Measurements from ENCODE around the gene MPL.

The MPL gene

GRCh38 chr1:43337588-43337987 is at the start of gene MPL:
MPL (plus strand) TSS chr1:43337818; CDS start chr1:43337849, 31 bp downstream.
- DNase-seq, result no peak

GRCh38 chr1:43288058-43288784 is 49.4 kb upstream of the MPL start:
- no peak for DNase-seq

- DNase-seq, result no peak
Observed at GRCh38 chr1:43288785-43289706, 48.6 kb upstream of the MPL start.

- DNase-seq, result no peak
Observed at GRCh38 chr1:43292216-43292615, 45.4 kb upstream of the MPL start.

GRCh38 chr1:43292679-43293078 is 44.9 kb upstream of the MPL start:
- no peak for DNase-seq

GRCh38 chr1:43293176-43293575 is 44.4 kb upstream of the MPL start:
- no peak for DNase-seq

- no peak for DNase-seq
Observed at GRCh38 chr1:43293896-43294760, 43.5 kb upstream of the MPL start.

- no peak for DNase-seq
Observed at GRCh38 chr1:43294761-43295160, 42.9 kb upstream of the MPL start.

- DNase-seq, result no peak
Observed at GRCh38 chr1:43296207-43296606, 41.4 kb upstream of the MPL start.

GRCh38 chr1:43298055-43298454 is 39.6 kb upstream of the MPL start:
- DNase-seq, result no peak

GRCh38 chr1:43299101-43299500 is 38.5 kb upstream of the MPL start:
- DNase-seq, result no peak

- no peak for DNase-seq
Observed at GRCh38 chr1:43300378-43301094, 37.1 kb upstream of the MPL start, which contains the start of gene TIE1. TIE1 (plus strand) TSS chr1:43300982; CDS start chr1:43301072, 90 bp downstream.

GRCh38 chr1:43302201-43302600 is 35.4 kb upstream of the MPL start:
- DNase-seq, result no peak

- no peak for DNase-seq
Observed at GRCh38 chr1:43302721-43303470, 34.7 kb upstream of the MPL start.

GRCh38 chr1:43303471-43304313 is 33.9 kb upstream of the MPL start:
- DNase-seq, result no peak

- no peak for DNase-seq
Observed at GRCh38 chr1:43304314-43304681, 33.3 kb upstream of the MPL start.

- DNase-seq, result no peak
Observed at GRCh38 chr1:43304771-43305300, 32.8 kb upstream of the MPL start.

- DNase-seq, result no peak
Observed at GRCh38 chr1:43305461-43305860, 32.2 kb upstream of the MPL start.

- DNase-seq, result no peak
Observed at GRCh38 chr1:43305926-43306687, 31.5 kb upstream of the MPL start.

Measured in CD4-positive, alpha-beta T cell treated with Interferon gamma for 1 hour (primary cell).